ENCODE measurements around the gene CEP112. TPM values are rescaled to one million over a fixed set of nuclear protein-coding genes. Genes with fewer than 3 reads are reported as not detected.
A peak's percentile ranks its signal among the peaks of the same experiment; 100 is the strongest.

CEP112 gene
- total RNA-seq, 4 donors from 2014 or later: 14.6 to 21.2 (median 20.2) TPM

- H3K27ac ChIP-seq: no peak overlapping the region
Measured at GRCh38 chr17:65727832-65728231, 464.1 kb downstream of the CEP112 start.

DNA sequence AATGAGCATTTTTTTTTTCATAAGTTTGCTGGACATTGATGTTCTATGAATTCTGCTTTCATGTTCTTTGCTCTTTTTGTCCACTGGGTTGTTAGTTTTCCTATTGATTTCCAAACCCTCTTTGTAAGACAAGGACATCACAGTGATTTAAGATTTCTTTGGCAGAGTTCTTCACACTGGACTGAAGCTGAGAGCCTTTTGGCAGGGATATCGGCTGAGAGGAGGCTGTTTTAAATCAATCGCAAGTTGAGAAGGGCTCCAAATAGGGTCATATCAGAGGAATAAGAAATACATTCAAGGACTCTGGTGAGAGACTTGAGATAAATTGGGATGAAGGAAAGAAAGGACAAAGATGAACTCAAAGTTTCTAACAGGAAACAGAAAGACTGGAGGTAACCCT is 464.7 kb downstream of the CEP112 start:
- DNase-seq: no peak
- H3K27ac ChIP-seq: no peak overlapping the region
- peaks cover 0 to 6% of the 10 kb centered on the region in 2 donors for H3K4me1 ChIP-seq
- H3K27me3 ChIP-seq: no peaks in the 10 kb centered on the region
- TF ChIP-seq CTCF (IDR thresholded peaks at IDR 0.05) (no peak), POLR2A (IDR thresholded peaks at IDR 0.05) (no peak)
- H3K9me3 ChIP-seq: no peaks in the 10 kb centered on the region
- no peak overlapping the region for H3K4me3 ChIP-seq (replicated peaks in 1 of 3)
- WGBS, 2 donors: 81 to 87% methylated on average over 2 of the region's 2 CpGs
- no peaks in the 10 kb centered on the region for H3K36me3 ChIP-seq
- intact Hi-C loops (cut with DNase I): no loop called here

More at GRCh38 chr17:65727832-65728231, 464.1 kb downstream of the CEP112 start:
- TF ChIP-seq CTCF (IDR thresholded peaks at IDR 0.05) (no peak), POLR2A (IDR thresholded peaks at IDR 0.05) (no peak)
- Histone ChIP-seq H3K9me3 (no peaks in the 10 kb centered on the region), H3K36me3 (no peaks in the 10 kb centered on the region), H3K4me1 (peaks cover 0 to 6% of the 10 kb centered on the region in 2 donors), H3K4me3 (replicated peaks in 1 of 3) (no peak overlapping the region), H3K27me3 (no peaks in the 10 kb centered on the region)
- DNase-seq: no peak
- 85 to 93% methylated on average over 2 of the region's 2 CpGs for WGBS, 2 donors
- intact Hi-C loops (cut with DNase I): no loop called here

- no peaks in the 10 kb centered on the region for H3K27me3 ChIP-seq
- intact Hi-C loops (cut with DNase I): no loop called here
- no peak for DNase-seq
- no peaks in the 10 kb centered on the region for H3K9me3 ChIP-seq
- no peaks in the 10 kb centered on the region for H3K4me1 ChIP-seq
- H3K4me3 ChIP-seq (replicated peaks in 1 of 3): no peak overlapping the region
- no peaks in the 10 kb centered on the region for H3K36me3 ChIP-seq
- no peak overlapping the region for H3K27ac ChIP-seq
- no peak for TF ChIP-seq POLR2A (IDR thresholded peaks at IDR 0.05)
- no peak for TF ChIP-seq CTCF (IDR thresholded peaks at IDR 0.05)
- 70 to 75% methylated on average over 5 of the region's 5 CpGs for WGBS, 2 donors
Measured at GRCh38 chr17:65723431-65724151, 468.3 kb downstream of the CEP112 start.

GRCh38 chr17:65718601-65719000 is 473.3 kb downstream of the CEP112 start:
- Histone ChIP-seq H3K4me3 (replicated peaks in 1 of 3) (no peak overlapping the region), H3K27me3 (no peaks in the 10 kb centered on the region), H3K36me3 (no peaks in the 10 kb centered on the region), H3K9me3 (no peaks in the 10 kb centered on the region), H3K4me1 (no peaks in the 10 kb centered on the region), H3K27ac (no peak overlapping the region)
- TF ChIP-seq CTCF (IDR thresholded peaks at IDR 0.05) (no peak), POLR2A (IDR thresholded peaks at IDR 0.05) (no peak)
- intact Hi-C loops (cut with DNase I): no loop called here
- 67 to 74% methylated on average over 3 of the region's 3 CpGs for WGBS, 2 donors
- no peak for DNase-seq

GRCh38 chr17:65712383-65713267 is 479.3 kb downstream of the CEP112 start:
- 67 to 74% methylated on average over 9 of the region's 9 CpGs for WGBS, 2 donors
- H3K9me3 ChIP-seq: no peaks in the 10 kb centered on the region
- TF ChIP-seq POLR2A (IDR thresholded peaks at IDR 0.05) (no peak), CTCF (IDR thresholded peaks at IDR 0.05) (no peak)
- no peaks in the 10 kb centered on the region for H3K27me3 ChIP-seq
- peak; percentile 9 to 25 for DNase-seq
- no peaks in the 10 kb centered on the region for H3K36me3 ChIP-seq
- no peak overlapping the region for H3K4me3 ChIP-seq (replicated peaks in 1 of 3)
- intact Hi-C loops (cut with DNase I): no loop called here
- no peak overlapping the region for H3K27ac ChIP-seq
- peaks cover 7 to 8% of the 10 kb centered on the region in 2 donors for H3K4me1 ChIP-seq
